ENCODE results near the gene SUPV3L1. TPM values are rescaled to one million over a fixed set of nuclear protein-coding genes. Genes with fewer than 3 reads are reported as not detected.

The SUPV3L1 gene
- polyA plus RNA-seq, 3 donors = 38.8 to 48.7 (median 39.4) TPM

GRCh38 chr10:69201045-69201444 is 21.0 kb downstream of the SUPV3L1 start:
- DNase-seq (ENCODE audit: low read depth in 3 of 3, low spot score in 2 of 3) = no peak

GRCh38 chr10:69202332-69202731 is 22.3 kb downstream of the SUPV3L1 start:
- no peak for DNase-seq (ENCODE audit: low read depth in 3 of 3, low spot score in 2 of 3)

GRCh38 chr10:69208761-69209160 is 28.7 kb downstream of the SUPV3L1 start:
- DNase-seq (ENCODE audit: low read depth in 3 of 3, low spot score in 2 of 3) = no peak

GRCh38 chr10:69209787-69210484 is 29.9 kb downstream of the SUPV3L1 start:
- DNase-seq (ENCODE audit: low read depth in 3 of 3, low spot score in 2 of 3) = no peak

GRCh38 chr10:69211104-69211503 is 31.1 kb downstream of the SUPV3L1 start:
- no peak for DNase-seq (ENCODE audit: low read depth in 3 of 3, low spot score in 2 of 3)

DNA sequence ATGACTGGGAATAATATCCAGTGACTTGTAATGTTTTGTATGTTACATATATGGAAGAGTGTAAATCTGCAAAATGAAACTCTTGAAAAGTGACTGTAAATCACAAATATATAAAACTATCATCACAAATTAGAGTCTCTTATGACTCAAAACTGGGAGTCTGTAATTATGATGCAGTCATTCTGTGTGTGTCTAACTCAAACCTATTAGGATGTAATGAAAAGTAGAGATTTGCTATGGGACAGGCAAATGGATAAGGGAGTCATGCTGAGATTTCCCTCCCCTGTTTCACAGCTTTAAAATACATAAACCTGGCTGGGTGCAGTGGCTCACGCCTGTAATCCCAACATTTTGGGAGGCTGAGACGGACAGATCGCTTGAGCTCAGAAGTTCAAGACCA is 31.5 kb downstream of the SUPV3L1 start:
- DNase-seq (ENCODE audit: low read depth in 3 of 3, low spot score in 2 of 3) = no peak

DNA sequence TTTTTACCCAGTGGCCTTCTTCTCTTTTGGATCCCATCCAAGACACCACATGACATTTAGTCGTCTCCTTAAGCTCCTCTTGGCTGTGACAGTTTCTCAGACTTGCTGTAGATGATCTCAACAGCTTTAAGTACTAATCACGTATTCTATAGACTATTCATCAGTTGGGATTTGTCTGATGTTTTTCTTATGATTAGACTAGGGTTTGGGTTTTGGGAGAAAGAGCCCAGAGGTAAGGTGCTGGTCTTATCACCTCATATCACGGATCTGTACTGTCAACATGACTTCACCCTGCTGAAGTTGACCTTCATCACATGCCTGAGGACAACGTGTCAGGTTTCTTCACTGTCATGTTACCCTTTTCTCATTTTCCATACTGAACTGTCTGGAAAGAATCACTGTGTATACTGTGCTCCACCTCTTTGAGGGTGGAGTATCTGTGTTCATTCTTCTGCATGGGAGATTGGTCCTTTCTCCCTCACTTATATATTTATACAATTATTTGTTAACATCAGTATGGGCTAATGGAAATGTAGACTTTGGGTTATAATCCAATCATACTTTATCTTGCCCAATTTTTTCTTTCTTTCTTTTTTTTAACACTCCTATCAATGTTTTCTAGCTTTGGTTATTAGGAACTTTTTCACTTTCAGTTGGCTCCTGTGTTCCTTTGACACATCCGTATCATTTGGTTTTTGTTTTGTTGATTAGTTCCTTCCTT is 33.7 kb downstream of the SUPV3L1 start:
- DNase-seq (ENCODE audit: low read depth in 3 of 3, low spot score in 2 of 3) = no peak

DNA sequence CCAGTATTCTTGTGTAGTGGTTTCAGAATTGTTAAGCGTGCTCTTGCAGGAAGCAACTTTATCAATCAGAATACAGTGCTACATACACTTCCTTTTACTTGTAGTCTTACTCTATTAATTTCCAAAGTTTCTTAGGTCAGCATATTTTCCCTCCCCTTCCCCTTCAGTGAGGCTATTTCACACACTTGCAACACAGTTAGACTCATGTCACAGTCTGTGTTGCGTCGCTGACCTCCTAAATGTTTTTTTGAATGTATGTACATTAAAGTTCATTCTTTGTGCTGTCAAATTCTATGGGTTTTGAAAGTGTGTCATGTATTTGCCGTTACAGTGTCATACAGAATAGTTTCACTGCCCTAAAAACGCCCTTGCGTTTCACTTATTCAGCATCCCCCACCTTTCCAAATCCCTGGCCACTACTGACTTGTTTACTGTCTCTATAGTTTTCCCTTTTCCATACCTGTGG is 34.7 kb downstream of the SUPV3L1 start:
- DNase-seq (ENCODE audit: low read depth in 3 of 3, low spot score in 2 of 3) = no peak

GRCh38 chr10:69215405-69216171 is 35.6 kb downstream of the SUPV3L1 start:
- no peak for DNase-seq (ENCODE audit: low read depth in 3 of 3, low spot score in 2 of 3)

- DNase-seq (ENCODE audit: low read depth in 3 of 3, low spot score in 2 of 3) = no peak
Measured at GRCh38 chr10:69216577-69217118, 36.6 kb downstream of the SUPV3L1 start.

GRCh38 chr10:69217119-69217754 is 37.2 kb downstream of the SUPV3L1 start:
- no peak for DNase-seq (ENCODE audit: low read depth in 3 of 3, low spot score in 2 of 3)

GRCh38 chr10:69218831-69219230 is 38.8 kb downstream of the SUPV3L1 start:
- DNase-seq (ENCODE audit: low read depth in 3 of 3, low spot score in 2 of 3) = no peak

DNA sequence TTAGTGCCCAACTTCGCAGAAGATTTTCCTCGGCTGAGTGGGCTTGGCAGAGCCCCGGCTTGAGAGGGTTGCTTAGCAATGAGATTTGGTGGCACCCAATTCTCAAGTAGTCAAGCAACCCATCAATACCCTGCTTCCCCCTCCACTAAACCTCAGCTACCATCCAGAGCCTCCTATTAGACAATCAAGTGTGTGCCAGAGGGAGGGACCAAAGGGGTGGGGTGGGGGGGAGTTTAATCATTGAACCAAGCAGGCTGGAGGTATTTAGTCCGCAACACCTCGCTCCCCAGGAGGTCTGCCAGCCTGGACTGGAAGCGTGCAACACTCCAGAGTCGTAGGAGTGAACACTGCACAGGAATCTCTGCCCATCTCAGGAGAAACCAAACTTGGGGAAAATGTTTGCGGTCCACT is 40.0 kb downstream of the SUPV3L1 start, which contains the start of gene HKDC1:
HKDC1 (plus strand) TSS at position 292 of the 411 bp plus-strand sequence; CDS start at position 396, 104 bp downstream.
- DNase-seq (ENCODE audit: low read depth in 3 of 3, low spot score in 2 of 3) = no peak

DNA sequence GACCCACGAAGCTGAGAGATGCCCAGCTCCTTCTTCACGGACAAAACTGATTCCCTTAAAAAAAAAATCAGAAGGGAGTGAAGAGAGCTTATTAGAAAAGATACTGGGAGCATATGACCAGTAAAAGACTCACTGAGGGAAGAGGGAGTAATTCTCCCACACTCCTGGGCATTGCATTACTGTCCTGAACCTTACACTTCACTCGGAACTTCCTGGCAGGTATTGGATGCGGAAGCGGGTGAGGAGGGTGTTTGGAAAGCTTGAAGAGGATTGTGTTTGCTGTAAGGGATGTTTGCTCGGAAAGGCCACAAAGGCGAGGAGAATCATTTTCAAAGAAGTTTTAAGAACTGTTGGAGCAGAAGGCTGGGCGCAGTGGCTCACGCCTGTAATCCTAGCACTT is 40.5 kb downstream of the SUPV3L1 start:
- DNase-seq (ENCODE audit: low read depth in 3 of 3, low spot score in 2 of 3) = no peak

DNA sequence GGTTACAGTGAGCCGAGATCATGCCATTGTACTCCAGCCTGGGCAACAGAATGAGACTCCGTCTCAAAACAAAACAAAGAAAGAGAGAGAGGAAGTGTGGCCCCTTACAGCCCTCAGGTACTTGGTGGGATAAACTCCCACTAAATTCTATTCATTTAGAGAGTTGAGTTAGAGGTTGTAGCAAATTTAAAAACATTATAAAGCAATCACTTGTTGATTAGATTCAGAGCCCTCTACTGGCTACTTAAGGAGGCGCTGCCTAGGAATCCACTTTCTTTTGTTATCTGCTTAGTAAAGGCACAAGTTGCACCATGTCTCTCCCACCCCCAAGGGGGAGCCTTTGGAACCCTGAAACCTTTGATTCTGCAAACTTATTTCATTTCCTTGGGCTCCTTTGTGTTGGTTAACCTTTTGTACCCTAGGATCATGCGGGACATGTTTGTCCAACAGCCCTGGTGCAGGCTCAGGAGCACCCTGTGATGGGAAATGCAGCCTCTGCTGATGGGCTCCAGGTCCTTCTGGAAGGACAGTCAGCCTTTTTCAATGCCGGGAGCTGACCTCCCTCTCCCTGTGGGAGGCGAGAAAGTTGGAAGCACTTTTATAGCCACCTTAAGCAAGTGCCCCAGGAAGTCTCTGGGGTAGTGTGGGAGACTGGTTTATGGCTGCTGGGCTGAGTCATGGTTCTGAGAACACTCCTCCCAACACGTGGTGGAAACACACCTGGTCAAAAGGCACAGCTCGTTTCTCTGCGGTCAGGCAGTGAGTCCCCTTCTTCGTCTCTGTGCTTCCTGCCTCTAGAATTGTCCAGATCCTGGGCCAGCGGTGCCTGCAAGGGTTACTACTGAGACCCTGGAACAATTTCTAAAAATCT is 42.4 kb downstream of the SUPV3L1 start:
- DNase-seq (ENCODE audit: low read depth in 3 of 3, low spot score in 2 of 3) = no peak

GRCh38 chr10:69223028-69223342 is 43.0 kb downstream of the SUPV3L1 start:
- no peak for DNase-seq (ENCODE audit: low read depth in 3 of 3, low spot score in 2 of 3)

DNA sequence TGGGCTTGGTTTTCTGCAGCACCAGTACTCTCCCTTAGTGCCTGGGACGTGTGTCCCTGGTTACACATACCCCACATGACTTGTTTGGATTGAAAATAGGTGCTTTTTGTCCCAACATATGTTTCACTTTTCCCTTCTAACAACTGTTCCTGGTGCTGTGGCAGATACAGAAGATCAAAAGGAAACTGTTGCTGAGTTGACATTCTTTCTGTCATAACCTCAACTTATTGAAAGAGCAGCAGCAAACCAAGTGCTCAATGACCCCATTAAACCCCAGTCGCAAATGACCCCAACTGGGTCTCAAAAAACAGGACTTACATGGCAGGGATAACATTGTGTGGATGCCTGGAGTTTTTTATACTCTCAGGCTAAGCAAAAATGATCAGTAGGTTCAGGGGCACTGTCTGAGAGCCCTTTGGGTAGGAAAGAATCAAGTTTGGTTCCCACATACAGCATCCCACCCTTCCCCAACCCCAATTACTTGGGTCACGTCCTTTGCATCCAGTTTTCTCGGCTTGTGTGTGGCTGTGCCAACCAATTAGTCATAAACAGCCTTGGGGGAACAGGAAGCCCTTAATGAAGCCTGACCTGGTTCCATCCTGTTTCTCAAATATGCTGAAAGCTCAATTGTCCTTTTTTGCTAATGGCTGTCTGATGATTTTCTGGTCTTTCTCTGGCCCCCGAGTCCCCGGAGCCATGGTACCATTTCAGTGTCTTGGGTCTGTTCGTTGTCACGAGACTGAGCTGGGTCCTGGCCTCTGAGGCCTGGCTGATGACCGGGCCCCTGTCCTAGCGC is 45.0 kb downstream of the SUPV3L1 start:
- DNase-seq (ENCODE audit: low read depth in 3 of 3, low spot score in 2 of 3) = no peak

DNA sequence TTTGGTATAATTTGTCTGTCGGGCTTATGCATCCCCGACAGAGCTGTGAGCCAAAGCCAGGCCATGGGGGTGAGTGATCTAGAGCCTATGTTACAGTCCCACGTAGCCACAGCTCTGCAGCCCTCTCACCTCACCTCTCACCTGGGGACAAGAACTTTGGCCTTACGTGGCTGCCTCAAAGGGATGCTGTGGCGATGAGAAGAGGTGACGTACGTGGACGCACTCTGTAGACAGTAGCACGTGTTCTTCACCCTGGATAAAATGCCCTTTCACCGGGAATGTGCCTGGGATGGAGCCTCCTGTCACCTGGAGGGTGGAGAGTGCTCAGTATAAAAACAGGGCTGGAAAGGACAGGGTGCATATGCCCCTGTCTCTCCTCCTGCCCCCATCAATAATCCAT is 45.6 kb downstream of the SUPV3L1 start:
- no peak for DNase-seq (ENCODE audit: low read depth in 3 of 3, low spot score in 2 of 3)

GRCh38 chr10:69226919-69227450 is 47.0 kb downstream of the SUPV3L1 start:
- DNase-seq (ENCODE audit: low read depth in 3 of 3, low spot score in 2 of 3) = no peak
